NB4 (cell line): ENCODE results near the gene ANXA6.

Experiments
- CTCF ChIP-seq: IDR thresholded peaks from one replicate; pipeline ENCODE4 v1.5.1; 2012; ENCODE audit warnings: low read depth, low read length
- MAX ChIP-seq: IDR thresholded peaks from 2 replicates; pipeline ENCODE4 v1.6.1; 2011; ENCODE audit warnings: low read depth, low read length

- TF ChIP-seq CTCF (no peak), MAX (no peak)
Observed at GRCh38 chr5:151139646-151140045, 17.9 kb downstream of the ANXA6 start.
